Activated CD8-positive, alpha-beta T cell treated with anti-CD3 and anti-CD28 coated beads, Interleukin-2, amount 10 ng/mL, durations not matched to agents 7 days and 5 days (primary cell): Measurements from ENCODE around the gene OR56A1. TPM values are rescaled to one million over a fixed set of nuclear protein-coding genes. Genes with fewer than 3 reads are reported as not detected.

ENCODE experiments used
- ATAC-seq: fragments of 150-1000 bp; cut with Tn5 transposase; one replicate; pipeline ENCODE4 v1.10.0; 2021; ENCODE audit warnings: moderate library complexity
- CTCF ChIA-PET: fragments of 350-600 bp; sonication (Branson Sonifier 250); formaldehyde crosslinking; loops from one replicate; lab custom pipeline; 2021; ENCODE audit warnings: antibody characterized with exemption; lab: Charles Lee
- POLR2A ChIA-PET: fragments of 350-600 bp; sonication (Branson Sonifier 250); formaldehyde crosslinking; loops from one replicate; lab custom pipeline; 2021; ENCODE audit warnings: antibody characterized with exemption; lab: Charles Lee
- DNase-seq: peaks from one replicate; pipeline ENCODE4 v3.0.0-alpha.2; 2020
- H3K27ac Mint-ChIP-seq: one replicate; pipeline ENCODE4 v1.8.0; 2021; ENCODE audit warnings: mild to moderate bottlenecking, mixed read lengths
- H3K27me3 Mint-ChIP-seq: one replicate; pipeline ENCODE4 v1.8.0; 2021; ENCODE audit warnings: low read depth, mixed read lengths
- H3K36me3 Mint-ChIP-seq: one replicate; pipeline ENCODE4 v1.8.0; 2021; ENCODE audit warnings: low read depth, mixed read lengths
- H3K4me1 Mint-ChIP-seq: one replicate; pipeline ENCODE4 v1.8.0; 2021; ENCODE audit warnings: low read depth, mixed read lengths
- H3K4me3 Mint-ChIP-seq: one replicate; pipeline ENCODE4 v1.8.0; 2021; ENCODE audit warnings: mild to moderate bottlenecking, mixed read lengths
- H3K9me3 Mint-ChIP-seq: one replicate; pipeline ENCODE4 v1.8.0; 2022; ENCODE audit warnings: mixed read lengths; ENCODE audit not compliant: insufficient read depth
- total RNA-seq, 2 experiments: library from RNA; stranded (reverse); gene quantifications; one replicate each; pipeline ENCODE4 v1.2.3, GENCODE V29; 2021

Gene OR56A1
- total RNA-seq, 2 experiments from 2014 or later: not detected

GRCh38 chr11:5983443-5983842 is 47.1 kb downstream of the OR56A1 start:
- Mint-ChIP-seq H3K27me3 (peaks cover 8% of the 10 kb centered on the region), H3K9me3 (no peaks in the 10 kb centered on the region), H3K4me3 (no peak overlapping the region), H3K4me1 (no peaks in the 10 kb centered on the region), H3K27ac (no peak overlapping the region), H3K36me3 (no peaks in the 10 kb centered on the region)
- ATAC-seq: no peak
- CTCF ChIA-PET: no interaction called here
- POLR2A ChIA-PET: no interaction called here
- no peak for DNase-seq

GRCh38 chr11:5973530-5973929 is 57.0 kb downstream of the OR56A1 start:
- ATAC-seq: no peak
- H3K27me3 Mint-ChIP-seq: peaks cover 3% of the 10 kb centered on the region
- H3K4me3 Mint-ChIP-seq: no peak overlapping the region
- ChIA-PET CTCF (no interaction called here), POLR2A (no interaction called here)
- H3K9me3 Mint-ChIP-seq: no peaks in the 10 kb centered on the region
- H3K27ac Mint-ChIP-seq: no peak overlapping the region
- H3K4me1 Mint-ChIP-seq: no peaks in the 10 kb centered on the region
- H3K36me3 Mint-ChIP-seq: no peaks in the 10 kb centered on the region
- DNase-seq: no peak

Other genes starting within 250 kb of the OR56A1 start
- gene OR52N5, start 247.4 kb downstream of the OR56A1 start, total RNA-seq: not detected
- gene OR52N1, start 239.5 kb downstream of the OR56A1 start, total RNA-seq: not detected
- gene OR52N2, start 221.8 kb downstream of the OR56A1 start, total RNA-seq: not detected
- gene OR52E6, start 188.9 kb downstream of the OR56A1 start, total RNA-seq: not detected
- not detected for gene OR52E8, start 173.1 kb downstream of the OR56A1 start, total RNA-seq
- not detected for gene OR52E4, start 150.1 kb downstream of the OR56A1 start, total RNA-seq
- gene OR52E5, start 137.6 kb downstream of the OR56A1 start, total RNA-seq: not detected
- gene OR56A3, start 88.5 kb downstream of the OR56A1 start, total RNA-seq: not detected
- gene OR56A5, start 62.3 kb downstream of the OR56A1 start, total RNA-seq: not detected
- gene OR52L1, start 43.8 kb downstream of the OR56A1 start, total RNA-seq: not detected
- gene OR56A4, start 23.8 kb downstream of the OR56A1 start, total RNA-seq: not detected
- not detected for gene OR56B4, start 76.9 kb upstream of the OR56A1 start, total RNA-seq
- not detected for gene OR52B2, start 139.6 kb upstream of the OR56A1 start, total RNA-seq
- gene OR52W1, start 168.5 kb upstream of the OR56A1 start, total RNA-seq: not detected
- gene C11orf42, start 174.8 kb upstream of the OR56A1 start, total RNA-seq: not detected
- 10 to 100 TPM; 19.1 to 20.4 TPM for gene FHIP1B, start 203.9 kb upstream of the OR56A1 start, total RNA-seq
- under 1 TPM; 0.16 to 0.29 TPM for gene CNGA4, start 208.3 kb upstream of the OR56A1 start, total RNA-seq
- not detected for gene CCKBR, start 229.1 kb upstream of the OR56A1 start, total RNA-seq